ENCODE data around the gene SCML1. TPM values are rescaled to one million over a fixed set of nuclear protein-coding genes. Genes with fewer than 3 reads are reported as not detected.
A peak's percentile ranks its signal among the peaks of the same experiment; 100 is the strongest.

Gene SCML1
- polyA plus RNA-seq, 1 donor from 2014 or later, result 0.56 TPM

GRCh38 chrX:17725181-17725580 lies 12.1 kb upstream of the SCML1 start:
- no peak overlapping the region for H3K27ac Mint-ChIP-seq
- H3K9me3 Mint-ChIP-seq, result no peaks in the 10 kb centered on the region
- H3K4me3 Mint-ChIP-seq, result no peak overlapping the region
- H3K4me1 Mint-ChIP-seq, result no peaks in the 10 kb centered on the region
- no peaks in the 10 kb centered on the region for H3K27me3 Mint-ChIP-seq
- no peaks in the 10 kb centered on the region for H3K36me3 Mint-ChIP-seq

DNA sequence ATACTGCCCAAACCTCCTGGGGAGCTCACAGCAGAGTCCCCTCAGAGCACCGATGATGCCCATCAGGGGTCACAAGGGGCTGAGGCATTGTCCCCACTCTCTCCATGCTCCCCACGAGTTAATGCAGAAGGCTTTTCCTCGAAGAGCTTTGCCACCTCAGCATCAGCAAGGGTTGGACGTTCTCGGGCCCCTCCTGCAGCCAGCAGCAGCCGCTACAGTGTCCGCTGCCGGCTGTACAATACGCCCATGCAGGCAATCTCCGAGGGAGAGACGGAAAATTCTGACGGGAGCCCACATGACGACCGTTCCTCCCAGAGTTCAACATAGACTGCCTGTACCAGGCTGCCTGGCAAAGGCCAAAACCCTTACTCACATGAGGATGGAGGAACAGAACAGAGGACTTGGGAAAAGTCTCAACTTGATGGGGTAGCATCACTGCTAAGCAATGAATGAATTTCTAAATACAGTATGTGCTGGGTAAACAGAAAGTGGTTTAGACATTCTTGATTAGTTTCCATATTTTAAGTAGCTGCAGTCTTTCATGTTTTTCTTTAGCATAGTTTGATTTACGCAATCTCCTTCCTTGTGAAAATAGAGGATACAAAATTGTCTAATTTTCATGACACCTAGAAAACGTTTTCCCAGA lies 5.0 kb upstream of the SCML1 start:
- H3K4me1 Mint-ChIP-seq, result no peaks in the 10 kb centered on the region
- H3K4me3 Mint-ChIP-seq, result no peak overlapping the region
- H3K27ac Mint-ChIP-seq, result no peak overlapping the region
- no peaks in the 10 kb centered on the region for H3K9me3 Mint-ChIP-seq
- peaks cover 4% of the 10 kb centered on the region for H3K27me3 Mint-ChIP-seq
- no peaks in the 10 kb centered on the region for H3K36me3 Mint-ChIP-seq

GRCh38 chrX:17735406-17735805 lies 1.9 kb upstream of the SCML1 start:
- no peak overlapping the region for H3K4me3 Mint-ChIP-seq
- H3K4me1 Mint-ChIP-seq, result peaks cover 6 to 9% (median 7%) of the 10 kb centered on the region in 3 donors

DNA sequence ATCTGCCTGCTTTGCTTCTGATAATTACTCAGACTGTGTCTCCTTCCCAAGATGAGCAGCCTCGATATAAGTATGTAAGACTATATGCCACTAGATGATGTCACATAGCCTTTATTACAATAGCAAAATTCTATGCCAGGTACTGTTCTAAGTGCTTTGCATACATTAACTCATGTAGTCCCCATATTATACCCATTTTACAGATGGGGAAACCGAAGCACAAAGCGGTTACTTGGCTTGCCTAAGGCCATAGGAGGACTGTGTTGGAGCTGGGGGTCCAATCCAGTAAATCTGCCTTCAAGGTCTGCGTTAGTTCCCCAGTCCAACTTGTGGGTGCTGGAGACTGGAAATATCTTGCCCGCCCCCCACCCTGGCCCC lies 826 bp upstream of the SCML1 start:
- H3K27me3 Mint-ChIP-seq, result peaks cover 10% of the 10 kb centered on the region
- H3K4me1 Mint-ChIP-seq, result peaks cover 6 to 9% (median 7%) of the 10 kb centered on the region in 3 donors
- H3K27ac Mint-ChIP-seq, result peak overlapping the region in 1 of 3 donors; percentile 71
- H3K4me3 Mint-ChIP-seq, result peak overlapping the region; percentile 75 to 92 (median 84)
- H3K9me3 Mint-ChIP-seq, result peaks cover 0 to 4% (median 0%) of the 10 kb centered on the region in 3 donors
- no peaks in the 10 kb centered on the region for H3K36me3 Mint-ChIP-seq

More at GRCh38 chrX:17735406-17735805, 1.9 kb upstream of the SCML1 start:
- Mint-ChIP-seq H3K9me3 (peaks cover 0 to 4% (median 0%) of the 10 kb centered on the region in 3 donors), H3K27me3 (peaks cover 13% of the 10 kb centered on the region), H3K36me3 (no peaks in the 10 kb centered on the region), H3K27ac (no peak overlapping the region)

- peaks cover 6 to 9% (median 7%) of the 10 kb centered on the region in 3 donors for H3K4me1 Mint-ChIP-seq
Observed at GRCh38 chrX:17737710-17737985, 355 bp downstream of the SCML1 start.

DNA sequence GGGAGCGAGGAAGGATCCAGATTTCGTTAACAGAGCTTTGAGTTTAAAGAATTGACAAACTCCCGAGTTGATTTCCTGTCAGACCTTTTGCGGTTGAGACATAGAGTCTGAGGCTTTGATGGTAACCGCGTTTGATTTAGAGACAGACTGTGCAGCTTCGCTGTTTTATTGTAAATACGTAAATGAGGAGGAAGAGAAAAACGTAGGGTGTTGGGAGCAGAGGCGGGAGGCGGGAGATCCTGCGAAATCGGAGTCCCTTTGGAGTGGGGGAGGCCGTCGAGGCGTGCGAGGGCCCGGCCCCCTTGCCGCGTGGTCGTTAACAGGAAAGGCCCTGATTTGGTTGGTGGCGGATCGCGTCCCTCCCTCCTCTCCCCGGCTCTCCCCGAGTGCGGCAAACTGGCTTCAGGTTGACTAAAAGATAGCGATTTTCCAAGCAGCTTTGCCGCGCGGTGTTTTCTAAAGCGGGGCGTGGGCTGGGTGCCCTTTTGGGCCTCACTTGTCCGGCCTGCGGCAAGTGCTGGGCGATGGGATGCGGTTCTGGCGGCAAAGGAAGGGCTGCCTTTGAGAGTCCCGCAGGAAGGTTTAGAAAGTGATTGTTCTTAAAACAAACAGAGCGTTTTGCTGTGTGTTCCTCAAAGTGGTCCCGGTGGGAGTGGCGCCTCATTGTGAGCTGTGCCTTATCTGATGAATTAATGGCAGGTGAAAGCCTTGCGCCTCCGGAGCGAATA lies 857 bp downstream of the SCML1 start:
- peak overlapping the region; percentile 78 to 92 (median 86) for H3K27ac Mint-ChIP-seq
- H3K9me3 Mint-ChIP-seq, result peaks cover 0 to 4% (median 0%) of the 10 kb centered on the region in 3 donors
- H3K27me3 Mint-ChIP-seq, result peaks cover 10% of the 10 kb centered on the region
- no peaks in the 10 kb centered on the region for H3K36me3 Mint-ChIP-seq
- H3K4me3 Mint-ChIP-seq, result peak overlapping the region; percentile 75 to 92 (median 89)
- peaks cover 6 to 9% (median 7%) of the 10 kb centered on the region in 3 donors for H3K4me1 Mint-ChIP-seq

More at GRCh38 chrX:17737710-17737985, 355 bp downstream of the SCML1 start:
- H3K36me3 Mint-ChIP-seq, result no peaks in the 10 kb centered on the region
- H3K9me3 Mint-ChIP-seq, result peaks cover 0 to 4% (median 0%) of the 10 kb centered on the region in 3 donors
- peak overlapping the region; percentile 75 to 92 (median 89) for H3K4me3 Mint-ChIP-seq
- H3K27ac Mint-ChIP-seq, result peak overlapping the region; percentile 73 to 92 (median 78)
- H3K27me3 Mint-ChIP-seq, result peaks cover 10% of the 10 kb centered on the region

DNA sequence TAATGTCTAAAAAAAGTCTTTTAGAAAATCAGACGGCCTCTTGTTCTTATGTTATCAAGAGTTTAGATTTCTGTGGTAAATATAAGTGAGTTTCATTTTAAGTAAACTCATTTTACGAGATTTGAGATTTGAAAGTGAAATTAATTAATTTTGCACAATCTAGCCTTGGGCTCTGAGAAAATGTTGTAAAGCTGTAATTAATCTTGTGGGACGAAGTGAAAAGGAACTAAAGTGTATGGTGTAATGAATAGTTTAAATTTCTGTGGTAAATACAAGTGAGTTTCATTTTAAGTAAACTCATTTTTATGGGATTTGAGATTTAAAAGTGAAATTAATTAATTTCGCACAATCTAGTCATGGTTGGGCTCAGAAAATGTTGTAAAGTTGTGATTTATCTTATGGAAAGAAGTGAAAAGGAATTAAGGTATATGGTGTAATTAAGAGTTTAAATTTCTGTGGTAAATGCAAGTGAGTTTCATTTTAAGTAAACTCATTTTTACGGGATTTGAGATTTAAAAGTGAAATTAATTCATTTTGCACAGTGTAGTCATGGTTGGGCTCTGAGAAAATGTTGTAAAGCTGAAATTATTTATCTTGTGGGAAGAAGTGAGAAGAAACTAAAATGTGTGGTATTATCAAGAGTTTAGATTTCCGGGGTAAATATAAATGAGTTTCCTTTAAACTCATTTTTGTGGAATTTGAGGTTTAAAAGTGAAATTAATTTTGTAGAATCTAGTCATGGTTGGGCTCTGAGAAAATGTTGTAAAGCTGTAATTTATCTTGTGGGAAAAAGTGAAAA lies 1.6 kb downstream of the SCML1 start:
- Mint-ChIP-seq H3K27ac (peak overlapping the region in 1 of 3 donors; percentile 86), H3K36me3 (no peaks in the 10 kb centered on the region), H3K4me3 (peak overlapping the region; percentile 75 to 92 (median 89)), H3K27me3 (peaks cover 10% of the 10 kb centered on the region), H3K9me3 (peaks cover 0 to 4% (median 0%) of the 10 kb centered on the region in 3 donors), H3K4me1 (peaks cover 6 to 9% (median 7%) of the 10 kb centered on the region in 3 donors)

- Mint-ChIP-seq H3K4me1 (peaks cover 6 to 9% (median 7%) of the 10 kb centered on the region in 3 donors), H3K9me3 (peaks cover 0 to 4% (median 0%) of the 10 kb centered on the region in 3 donors), H3K4me3 (no peak overlapping the region), H3K36me3 (no peaks in the 10 kb centered on the region), H3K27ac (no peak overlapping the region), H3K27me3 (peaks cover 9% of the 10 kb centered on the region)
Observed at GRCh38 chrX:17740137-17741122, 3.1 kb downstream of the SCML1 start.

DNA sequence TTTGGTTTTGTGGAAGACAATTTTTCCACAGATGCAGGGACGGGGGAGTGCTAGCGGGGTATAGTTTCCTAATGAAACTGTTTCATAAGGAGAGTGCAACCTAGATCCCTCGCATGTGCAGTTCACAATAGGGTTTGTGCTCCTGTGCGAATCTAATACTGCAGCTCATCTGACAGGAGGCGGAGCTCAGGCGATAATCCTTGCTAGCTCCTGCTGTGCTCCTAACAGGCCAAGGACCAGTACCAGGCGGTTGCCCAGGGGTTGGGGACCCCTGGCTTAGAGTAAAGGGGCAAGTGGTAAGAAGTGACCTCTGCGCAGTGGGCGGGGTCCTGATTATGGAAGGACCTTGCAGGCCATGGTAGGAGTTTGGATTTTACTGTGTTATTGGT lies 3.8 kb downstream of the SCML1 start:
- H3K27ac Mint-ChIP-seq, result no peak overlapping the region
- no peaks in the 10 kb centered on the region for H3K36me3 Mint-ChIP-seq
- peaks cover 9% of the 10 kb centered on the region for H3K27me3 Mint-ChIP-seq
- no peak overlapping the region for H3K4me3 Mint-ChIP-seq
- H3K4me1 Mint-ChIP-seq, result peaks cover 6 to 9% (median 7%) of the 10 kb centered on the region in 3 donors
- H3K9me3 Mint-ChIP-seq, result peaks cover 0 to 4% (median 0%) of the 10 kb centered on the region in 3 donors

GRCh38 chrX:17743913-17744312 lies 6.6 kb downstream of the SCML1 start:
- Mint-ChIP-seq H3K27ac (no peak overlapping the region), H3K36me3 (no peaks in the 10 kb centered on the region), H3K4me1 (peaks cover 4% of the 10 kb centered on the region in 3 donors), H3K4me3 (no peak overlapping the region), H3K9me3 (peaks cover 0 to under 1% (median 0%) of the 10 kb centered on the region in 3 donors), H3K27me3 (peaks cover 5% of the 10 kb centered on the region)

- Mint-ChIP-seq H3K4me3 (no peak overlapping the region), H3K27ac (no peak overlapping the region), H3K9me3 (no peaks in the 10 kb centered on the region)
Observed at GRCh38 chrX:17744896-17745523, 7.7 kb downstream of the SCML1 start.

DNA sequence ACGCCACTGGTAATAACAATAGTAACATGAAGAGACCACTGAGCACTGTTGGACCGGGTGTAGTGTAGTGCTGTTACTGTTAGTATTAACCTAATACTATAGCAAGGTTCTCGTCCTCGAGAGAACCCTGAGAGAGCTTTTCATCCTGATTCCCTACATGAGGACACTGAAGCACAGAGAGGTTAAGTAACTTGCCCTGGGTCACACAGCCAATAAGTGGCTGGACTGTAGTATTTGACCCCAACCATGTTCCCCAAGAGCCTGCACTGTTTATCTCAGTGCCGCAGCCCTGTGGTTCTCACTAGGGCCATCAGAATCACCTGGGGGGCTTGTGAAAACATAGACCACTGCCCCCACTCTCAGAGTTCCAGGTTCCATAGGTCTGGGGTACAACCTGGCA lies 10.4 kb downstream of the SCML1 start:
- Mint-ChIP-seq H3K36me3 (no peaks in the 10 kb centered on the region), H3K27me3 (no peaks in the 10 kb centered on the region), H3K9me3 (no peaks in the 10 kb centered on the region), H3K4me1 (no peaks in the 10 kb centered on the region), H3K4me3 (no peak overlapping the region), H3K27ac (no peak overlapping the region)

More at GRCh38 chrX:17744896-17745523, 7.7 kb downstream of the SCML1 start:
- Mint-ChIP-seq H3K36me3 (no peaks in the 10 kb centered on the region), H3K4me1 (no peaks in the 10 kb centered on the region), H3K27me3 (no peaks in the 10 kb centered on the region)

GRCh38 chrX:17748684-17749083 lies 11.4 kb downstream of the SCML1 start:
- H3K27ac Mint-ChIP-seq, result no peak overlapping the region
- no peaks in the 10 kb centered on the region for H3K36me3 Mint-ChIP-seq
- H3K9me3 Mint-ChIP-seq, result no peaks in the 10 kb centered on the region
- H3K27me3 Mint-ChIP-seq, result no peaks in the 10 kb centered on the region
- no peaks in the 10 kb centered on the region for H3K4me1 Mint-ChIP-seq
- no peak overlapping the region for H3K4me3 Mint-ChIP-seq

- Mint-ChIP-seq H3K4me3 (no peak overlapping the region), H3K9me3 (no peaks in the 10 kb centered on the region), H3K27me3 (no peaks in the 10 kb centered on the region), H3K27ac (no peak overlapping the region), H3K4me1 (no peaks in the 10 kb centered on the region), H3K36me3 (no peaks in the 10 kb centered on the region)
Observed at GRCh38 chrX:17750436-17750835, 13.1 kb downstream of the SCML1 start.
